Raji (cell line): Measurements from ENCODE around the gene SCGB3A2.

Source experiments
- POLR2A ChIP-seq: IDR thresholded peaks from 2 replicates; pipeline ENCODE4 v1.6.1; 2011; ENCODE audit warnings: low read depth, low read length, control low read depth; ENCODE audit not compliant: insufficient read depth

The SCGB3A2 gene

DNA sequence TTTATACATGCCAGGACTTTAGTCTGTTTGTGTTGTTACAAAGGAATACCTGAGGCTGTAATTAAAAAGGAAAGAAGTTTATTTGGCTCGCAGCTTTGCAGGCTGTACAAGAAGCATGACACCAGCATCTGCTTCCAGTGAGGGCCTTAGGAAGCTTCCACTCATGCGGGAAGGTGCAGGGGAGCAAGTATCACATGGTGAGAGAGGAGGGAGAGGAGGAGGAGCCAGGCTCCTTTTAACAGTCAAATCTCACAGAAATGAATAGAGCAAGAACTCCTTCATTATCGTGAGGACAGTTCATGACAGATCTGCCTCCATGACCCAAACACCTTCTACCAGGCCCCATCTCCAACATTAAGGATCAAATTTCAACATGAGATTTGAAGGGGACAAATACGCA, 46.5 kb downstream of the SCGB3A2 start:
- no peak for TF ChIP-seq POLR2A

DNA sequence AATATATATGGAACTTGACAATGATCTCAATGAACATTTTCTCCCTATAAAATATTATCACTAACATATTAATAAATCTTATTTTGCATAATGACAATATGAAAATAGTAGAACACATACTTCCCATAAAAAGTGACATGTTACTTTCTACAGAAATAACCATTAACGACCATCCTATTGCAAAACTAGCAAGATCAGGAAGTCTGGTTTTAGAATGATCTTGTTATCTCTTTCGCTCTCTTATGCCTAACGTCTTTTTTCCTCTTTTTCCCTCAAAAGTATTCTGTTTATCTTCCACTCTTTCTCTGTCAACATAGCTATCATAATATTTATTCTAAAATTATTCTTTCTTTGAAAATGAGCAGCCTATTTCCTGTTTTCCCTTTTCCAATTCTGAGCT, 49.4 kb downstream of the SCGB3A2 start:
- no peak for TF ChIP-seq POLR2A

DNA sequence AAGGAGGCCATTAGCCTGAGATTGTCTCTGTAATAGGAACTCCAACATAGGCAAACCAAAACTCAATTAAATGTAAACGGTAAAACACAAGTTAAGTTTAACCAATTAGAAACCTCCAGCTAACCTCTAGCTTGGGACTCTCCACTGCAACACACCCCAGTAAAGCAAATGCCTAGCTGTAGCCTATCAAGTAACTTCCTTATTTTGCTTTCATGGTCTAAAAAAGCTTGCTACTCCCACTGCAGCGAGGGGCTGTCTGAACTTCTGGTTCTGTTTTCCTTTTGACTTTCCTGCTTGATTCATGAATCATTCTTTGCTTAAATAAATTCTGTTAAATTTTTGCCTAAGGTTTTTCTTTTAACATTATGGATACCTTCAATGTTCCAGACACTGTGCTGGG, 52.3 kb downstream of the SCGB3A2 start:
- no peak for TF ChIP-seq POLR2A
